AG04449 (cell line): ENCODE results near the gene ZFHX3.

Source experiments
- CTCF ChIA-PET: fragments of 350-600 bp; formaldehyde crosslinking; extraction: SDS; loops from one replicate; lab custom pipeline; 2021; ENCODE audit warnings: antibody characterized with exemption; lab: Yijun Ruan, JAX
- POLR2A ChIA-PET: fragments of 400-600, 350-600 bp; formaldehyde crosslinking; extraction: SDS; loops from one replicate; lab custom pipeline; 2020; ENCODE audit warnings: antibody characterized with exemption, inconsistent platforms; lab: Yijun Ruan, JAX
- DNase-seq: peaks from one replicate; pipeline ENCODE4 v3.0.0-alpha.2; 2010; ENCODE audit warnings: low read depth, low spot score
- H3K4me3 ChIP-seq: 2 replicates; pipeline ENCODE4 v1.5.1; 2011; ENCODE audit warnings: low read depth, mild to moderate bottlenecking, control low read depth, low read length
- TF ChIP-seq, protein P1 (sequence below): IDR thresholded peaks from one replicate; pipeline ENCODE4 v1.5.1; 2011; ENCODE audit warnings: mild to moderate bottlenecking, moderate library complexity, low read length, control low read depth, inconsistent platforms; ENCODE audit not compliant: insufficient read depth; ENCODE audit errors: missing control alignments

The ZFHX3 gene

DNA sequence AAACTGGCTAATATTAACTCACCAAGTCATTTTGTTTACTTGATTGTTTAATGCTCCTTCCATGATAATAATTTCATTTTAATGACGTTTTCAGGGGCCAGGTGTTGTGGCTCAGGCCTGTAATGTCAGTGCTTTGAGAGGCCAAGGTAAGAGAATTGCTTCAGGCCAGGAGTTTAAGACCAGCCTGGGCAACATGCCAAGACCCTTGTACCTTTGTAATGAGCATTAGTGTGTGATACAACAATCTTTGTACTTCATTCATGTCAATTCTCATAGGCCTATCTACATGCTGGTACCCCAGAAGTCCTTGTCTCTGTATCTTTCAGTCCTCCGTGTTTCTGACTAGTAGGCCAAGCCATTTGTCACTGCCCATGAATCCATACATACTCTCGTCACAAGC is 296.9 kb downstream of the ZFHX3 start:
- CTCF ChIA-PET = no interaction called here
- DNase-seq = no peak
- POLR2A ChIA-PET = no interaction called here

DNA sequence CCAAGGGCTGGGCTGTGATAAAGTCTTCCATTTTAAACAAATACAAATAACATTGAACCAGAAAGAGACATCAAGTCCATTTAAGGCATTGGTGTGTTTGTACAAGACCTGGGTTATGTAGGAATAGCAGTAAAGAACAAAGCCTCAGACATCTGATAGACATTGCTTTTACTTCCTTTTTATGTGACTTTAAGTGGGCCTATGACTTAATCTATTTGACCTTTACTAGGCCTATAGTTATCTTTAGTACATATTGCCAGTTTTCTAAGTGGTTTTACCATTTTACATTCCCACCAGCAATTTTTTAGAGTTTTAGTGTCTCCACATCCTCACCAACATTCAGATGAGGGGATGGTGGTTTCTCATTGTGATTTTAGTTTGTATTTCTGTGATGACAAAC is 298.8 kb downstream of the ZFHX3 start:
- TF ChIP-seq, protein P1, sequence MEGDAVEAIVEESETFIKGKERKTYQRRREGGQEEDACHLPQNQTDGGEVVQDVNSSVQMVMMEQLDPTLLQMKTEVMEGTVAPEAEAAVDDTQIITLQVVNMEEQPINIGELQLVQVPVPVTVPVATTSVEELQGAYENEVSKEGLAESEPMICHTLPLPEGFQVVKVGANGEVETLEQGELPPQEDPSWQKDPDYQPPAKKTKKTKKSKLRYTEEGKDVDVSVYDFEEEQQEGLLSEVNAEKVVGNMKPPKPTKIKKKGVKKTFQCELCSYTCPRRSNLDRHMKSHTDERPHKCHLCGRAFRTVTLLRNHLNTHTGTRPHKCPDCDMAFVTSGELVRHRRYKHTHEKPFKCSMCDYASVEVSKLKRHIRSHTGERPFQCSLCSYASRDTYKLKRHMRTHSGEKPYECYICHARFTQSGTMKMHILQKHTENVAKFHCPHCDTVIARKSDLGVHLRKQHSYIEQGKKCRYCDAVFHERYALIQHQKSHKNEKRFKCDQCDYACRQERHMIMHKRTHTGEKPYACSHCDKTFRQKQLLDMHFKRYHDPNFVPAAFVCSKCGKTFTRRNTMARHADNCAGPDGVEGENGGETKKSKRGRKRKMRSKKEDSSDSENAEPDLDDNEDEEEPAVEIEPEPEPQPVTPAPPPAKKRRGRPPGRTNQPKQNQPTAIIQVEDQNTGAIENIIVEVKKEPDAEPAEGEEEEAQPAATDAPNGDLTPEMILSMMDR = no peak
- DNase-seq = no peak
- no peak overlapping the region for H3K4me3 ChIP-seq
- ChIA-PET POLR2A (no interaction called here), CTCF (no interaction called here)

More for the DNA sequence above, 296.9 kb downstream of the ZFHX3 start:
- no peak overlapping the region for H3K4me3 ChIP-seq
- TF ChIP-seq, protein P1 = no peak

DNA sequence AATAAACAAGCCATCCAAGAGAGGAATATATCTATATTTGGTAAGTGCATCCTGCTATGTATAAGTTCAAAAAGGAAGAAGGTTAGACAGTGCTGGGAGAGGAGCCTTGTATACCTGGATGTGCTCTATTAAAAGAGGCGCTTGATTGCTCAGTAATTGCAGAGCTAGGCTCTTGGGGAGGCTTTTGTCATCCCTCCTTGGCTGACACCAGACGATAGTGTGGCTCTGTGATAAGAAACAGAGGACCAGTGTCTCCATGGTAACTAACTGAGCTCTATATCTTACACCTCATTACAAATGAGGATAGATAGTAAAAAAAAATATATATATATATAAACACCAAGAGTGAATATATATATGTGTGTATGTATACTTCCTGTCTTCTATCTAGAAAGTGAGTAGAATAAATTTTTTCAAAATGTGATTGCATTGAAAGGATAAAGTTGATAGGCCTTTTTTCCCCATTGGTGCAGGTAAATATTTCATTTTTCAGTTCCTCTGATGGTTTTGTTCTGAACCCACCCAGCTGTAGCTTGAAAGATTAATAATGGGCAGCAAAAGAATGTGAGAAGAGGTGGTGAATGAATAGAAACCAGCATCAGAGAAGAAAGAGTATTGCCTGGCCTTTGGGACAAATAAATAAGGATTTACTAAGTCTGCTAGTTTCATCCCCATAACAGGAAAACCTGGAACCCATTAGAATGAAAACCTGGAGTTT is 303.7 kb downstream of the ZFHX3 start:
- no peak overlapping the region for H3K4me3 ChIP-seq
- TF ChIP-seq, protein P1 = no peak
- ChIA-PET CTCF (interaction anchor here (0.8 kb wide), 1 partner anchor 502 kb away, joined by 3 read pairs; no protein-coding TSS in a partner anchor), POLR2A (no interaction called here)
- DNase-seq = no peak

DNA sequence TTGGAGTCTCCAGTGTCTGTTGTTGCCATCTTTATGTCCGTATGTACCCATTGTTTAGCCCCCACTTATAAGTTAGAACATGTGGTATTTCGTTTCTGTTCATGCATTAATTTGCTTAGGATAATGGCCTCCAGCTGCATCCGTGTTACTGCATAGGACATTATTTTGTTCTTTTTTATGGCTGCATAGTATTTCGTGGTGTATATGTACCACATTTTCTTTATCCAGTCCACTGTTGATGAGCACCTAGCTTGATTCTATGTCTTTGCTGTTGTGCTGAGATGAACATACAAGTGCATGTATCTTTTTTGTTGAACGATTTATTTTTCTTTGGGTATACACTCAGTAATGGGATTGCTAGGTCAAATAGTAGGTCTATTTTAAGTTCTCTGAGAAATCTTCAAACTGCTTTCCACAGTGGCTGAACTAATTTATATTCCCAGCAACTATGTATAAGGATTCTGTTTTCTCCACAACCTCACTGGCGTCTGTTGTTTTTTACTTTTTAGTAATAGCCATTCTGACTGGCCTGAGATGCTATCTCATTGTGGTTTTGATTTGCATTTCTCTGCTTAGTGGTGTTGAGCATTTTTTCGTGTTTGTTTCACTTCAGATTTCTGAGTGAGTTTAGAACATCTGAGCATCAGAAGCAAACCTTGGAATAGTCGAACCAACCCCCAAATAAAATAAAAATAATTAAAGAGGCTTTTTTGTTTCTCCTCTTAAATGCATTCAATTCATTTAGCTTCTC is 304.7 kb downstream of the ZFHX3 start:
- DNase-seq = no peak
- TF ChIP-seq, protein P1 = no peak
- ChIA-PET POLR2A (no interaction called here), CTCF (interaction anchor here (0.8 to 1.1 kb wide), 3 partner anchors 15 to 501 kb away, joined by 3 read pairs; no protein-coding TSS in a partner anchor)
- H3K4me3 ChIP-seq = no peak overlapping the region

GRCh38 chr16:72740347-72740746 is 307.6 kb downstream of the ZFHX3 start:
- DNase-seq = no peak
- ChIA-PET CTCF (no interaction called here), POLR2A (no interaction called here)
- no peak overlapping the region for H3K4me3 ChIP-seq
- TF ChIP-seq, protein P1 = no peak

DNA sequence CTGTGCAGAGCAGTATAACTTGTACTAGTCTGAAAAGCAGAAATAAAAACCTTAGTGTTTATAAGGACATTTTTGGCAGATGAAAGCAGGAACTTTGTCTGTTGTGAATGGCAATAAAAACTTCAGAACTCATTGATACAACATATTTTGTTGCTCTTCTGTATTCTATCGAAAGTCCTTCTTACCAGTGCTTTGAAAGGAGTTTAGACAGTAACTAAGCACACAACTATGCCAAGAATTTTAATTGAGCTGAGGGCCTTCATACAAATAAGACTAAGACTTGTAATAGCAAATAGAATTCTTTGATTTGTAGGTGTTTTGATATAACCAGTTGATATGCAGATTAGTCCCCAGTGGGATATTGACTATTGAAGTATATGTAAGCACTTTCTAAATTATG is 308.4 kb downstream of the ZFHX3 start:
- ChIA-PET POLR2A (no interaction called here), CTCF (no interaction called here)
- DNase-seq = peak; percentile 62
- no peak overlapping the region for H3K4me3 ChIP-seq
- TF ChIP-seq, protein P1 = no peak
